ENCODE results near the gene COL6A2. TPM values are rescaled to one million over a fixed set of nuclear protein-coding genes. Genes with fewer than 3 reads are reported as not detected.
"Not testable (repeated sequence)": the region's sequence is repeated elsewhere in the genome, so short reads cannot be mapped to it uniquely, and the experiment has no call there.

The COL6A2 gene
- total RNA-seq, 1 experiment from 2014 or later, result 22.0 TPM

- Histone ChIP-seq H3K4me2 (no peak overlapping the region), H3K36me3 (ENCODE audit: low read depth) (no peaks in the 10 kb centered on the region), H2AFZ (no peak overlapping the region), H3K27ac (no peak overlapping the region), H4K20me1 (ENCODE audit: insufficient read depth) (no peaks in the 10 kb centered on the region), H3F3A (ENCODE audit: insufficient read depth, low read depth) (no peaks in the 10 kb centered on the region), H3K79me2 (ENCODE audit: low read depth) (no peaks in the 10 kb centered on the region), H3K9me3 (ENCODE audit: insufficient read depth, low read depth) (no peaks in the 10 kb centered on the region), H3K27me3 (ENCODE audit: insufficient read depth, low read depth) (no peaks in the 10 kb centered on the region), H3K9me2 (ENCODE audit: insufficient read depth) (no peaks in the 10 kb centered on the region), H3K4me1 (replicated peaks; ENCODE audit: insufficient read depth) (no peaks in the 10 kb centered on the region), H3K4me3 (no peak overlapping the region)
- TF ChIP-seq EZH2 (IDR thresholded peaks at IDR 0.05; ENCODE audit: low read depth), result no peak
- no peak for TF ChIP-seq CTCF (conservative IDR thresholded peaks at IDR 0.05)
- BruUV-seq (replicated peaks), result no TSS peak
- no peak for DNase-seq
- ChIA-PET CTCF (no interaction called here), POLR2A (ENCODE audit: unreplicated experiment) (no interaction called here)
- intact Hi-C loops (cut with micrococcal nuclease; ENCODE audit: unreplicated experiment), result no loop called here
Observed at GRCh38 chr21:46171996-46172862, 74.3 kb downstream of the COL6A2 start.

- no peaks in the 10 kb centered on the region for H3K4me1 ChIP-seq (replicated peaks; ENCODE audit: insufficient read depth)
- ChIA-PET CTCF (no interaction called here), POLR2A (ENCODE audit: unreplicated experiment) (no interaction called here)
- no peak for DNase-seq
- H3K79me2 ChIP-seq (ENCODE audit: low read depth), result no peaks in the 10 kb centered on the region
- no peaks in the 10 kb centered on the region for H3K27me3 ChIP-seq (ENCODE audit: insufficient read depth, low read depth)
- no peaks in the 10 kb centered on the region for H3F3A ChIP-seq (ENCODE audit: insufficient read depth, low read depth)
- no peaks in the 10 kb centered on the region for H3K9me3 ChIP-seq (ENCODE audit: insufficient read depth, low read depth)
- intact Hi-C loops (cut with micrococcal nuclease; ENCODE audit: unreplicated experiment), result no loop called here
- H3K4me2 ChIP-seq, result no peak overlapping the region
- BruUV-seq (replicated peaks), result no TSS peak
- no peaks in the 10 kb centered on the region for H4K20me1 ChIP-seq (ENCODE audit: insufficient read depth)
- no peak overlapping the region for H2AFZ ChIP-seq
- TF ChIP-seq CTCF (conservative IDR thresholded peaks at IDR 0.05), result no peak
- no peak for TF ChIP-seq EZH2 (IDR thresholded peaks at IDR 0.05; ENCODE audit: low read depth)
- H3K4me3 ChIP-seq, result no peak overlapping the region
- no peaks in the 10 kb centered on the region for H3K36me3 ChIP-seq (ENCODE audit: low read depth)
- no peak overlapping the region for H3K27ac ChIP-seq
- no peaks in the 10 kb centered on the region for H3K9me2 ChIP-seq (ENCODE audit: insufficient read depth)
Observed at GRCh38 chr21:46172863-46173528, 75.1 kb downstream of the COL6A2 start.

GRCh38 chr21:46173573-46173972 lies 75.7 kb downstream of the COL6A2 start:
- DNase-seq, result no peak
- no peak overlapping the region for H3K4me3 ChIP-seq
- no peaks in the 10 kb centered on the region for H3K36me3 ChIP-seq (ENCODE audit: low read depth)
- no peak overlapping the region for H2AFZ ChIP-seq
- no peaks in the 10 kb centered on the region for H4K20me1 ChIP-seq (ENCODE audit: insufficient read depth)
- no peaks in the 10 kb centered on the region for H3K79me2 ChIP-seq (ENCODE audit: low read depth)
- no peaks in the 10 kb centered on the region for H3K9me2 ChIP-seq (ENCODE audit: insufficient read depth)
- H3F3A ChIP-seq (ENCODE audit: insufficient read depth, low read depth), result no peaks in the 10 kb centered on the region
- ChIA-PET CTCF (no interaction called here), POLR2A (ENCODE audit: unreplicated experiment) (no interaction called here)
- H3K9me3 ChIP-seq (ENCODE audit: insufficient read depth, low read depth), result no peaks in the 10 kb centered on the region
- BruUV-seq (replicated peaks), result no TSS peak
- H3K4me1 ChIP-seq (replicated peaks; ENCODE audit: insufficient read depth), result no peaks in the 10 kb centered on the region
- no peaks in the 10 kb centered on the region for H3K27me3 ChIP-seq (ENCODE audit: insufficient read depth, low read depth)
- H3K4me2 ChIP-seq, result no peak overlapping the region
- intact Hi-C loops (cut with micrococcal nuclease; ENCODE audit: unreplicated experiment), result no loop called here
- H3K27ac ChIP-seq, result no peak overlapping the region
- TF ChIP-seq CTCF (conservative IDR thresholded peaks at IDR 0.05) (no peak), EZH2 (IDR thresholded peaks at IDR 0.05; ENCODE audit: low read depth) (no peak)

GRCh38 chr21:46176443-46177129 lies 78.7 kb downstream of the COL6A2 start:
- H4K20me1 ChIP-seq (ENCODE audit: insufficient read depth); H3K27me3 ChIP-seq (ENCODE audit: insufficient read depth, low read depth); BruUV-seq (replicated peaks); H3K4me1 ChIP-seq (replicated peaks; ENCODE audit: insufficient read depth); POLR2A ChIA-PET (ENCODE audit: unreplicated experiment); H3F3A ChIP-seq (ENCODE audit: insufficient read depth, low read depth); DNase-seq; H3K79me2 ChIP-seq (ENCODE audit: low read depth); H3K4me2 ChIP-seq; H2AFZ ChIP-seq; intact Hi-C loops (cut with micrococcal nuclease; ENCODE audit: unreplicated experiment); H3K4me3 ChIP-seq; H3K9me2 ChIP-seq (ENCODE audit: insufficient read depth); H3K27ac ChIP-seq; H3K36me3 ChIP-seq (ENCODE audit: low read depth); CTCF ChIA-PET; H3K9me3 ChIP-seq (ENCODE audit: insufficient read depth, low read depth): not testable (repeated sequence)
